GM12878 (cell line): ENCODE measurements around the gene ZNF526. TPM values are rescaled to one million over a fixed set of nuclear protein-coding genes. Genes with fewer than 3 reads are reported as not detected.

ENCODE experiments used
- BCLAF1 ChIP-seq: fragments of 450-650 bp; IDR thresholded peaks from 2 replicates; pipeline ENCODE4 v1.6.1; 2017; ENCODE audit warnings: antibody characterized with exemption, mild to moderate bottlenecking, moderate library complexity
- BHLHE40 ChIP-seq, 2 experiments: fragments of 450-650 bp in 1 of 2; IDR thresholded peaks; 2 replicates each; pipeline ENCODE4 v1.6.1; 2011 to 2017; ENCODE audit warnings: low read depth in 2 of 2, borderline replicate concordance in 1 of 2, improper control_type of control experiment in 1 of 2, low read length in 1 of 2, mild to moderate bottlenecking in 1 of 2
- CBFB ChIP-seq: IDR thresholded peaks from 2 replicates; pipeline ENCODE4 v1.6.1; 2016; ENCODE audit warnings: antibody characterized with exemption, low read depth
- CBX5 ChIP-seq: sonication (generic); IDR thresholded peaks from 2 replicates; pipeline ENCODE4 v1.6.1; 2016; ENCODE audit warnings: low read depth, moderate library complexity, mild to moderate bottlenecking, inconsistent platforms
- CHD2 ChIP-seq: IDR thresholded peaks from 2 replicates; pipeline ENCODE4 v1.6.1; 2011; ENCODE audit warnings: low read depth, low read length, improper control_type of control experiment, borderline replicate concordance
- FOS ChIP-seq: IDR thresholded peaks from 3 replicates; pipeline ENCODE4 v1.6.1; 2011; ENCODE audit warnings: borderline replicate concordance; ENCODE audit not compliant: insufficient read length; ENCODE audit errors: extremely low read depth
- HCFC1 ChIP-seq: fragments of 150-350 bp; IDR thresholded peaks from 2 replicates; pipeline ENCODE4 v1.6.1; 2014; ENCODE audit warnings: low read length
- HDAC6 ChIP-seq: fragments of 200-600 bp; sonication (generic); IDR thresholded peaks from one replicate; pipeline ENCODE4 v1.8.0; 2017; ENCODE audit warnings: antibody characterized with exemption; ENCODE audit not compliant: unreplicated experiment
- HDGF ChIP-seq: fragments of 450-650 bp; IDR thresholded peaks from 2 replicates; pipeline ENCODE4 v1.6.1; 2016; ENCODE audit warnings: antibody characterized with exemption
- JUNB ChIP-seq: IDR thresholded peaks from 2 replicates; pipeline ENCODE4 v1.6.1; 2016; ENCODE audit warnings: antibody characterized with exemption, mild to moderate bottlenecking
- LARP7 ChIP-seq: fragments of 450-650 bp; IDR thresholded peaks from 2 replicates; pipeline ENCODE4 v1.6.1; 2017; ENCODE audit warnings: mild to moderate bottlenecking
- NFIC ChIP-seq: IDR thresholded peaks from 2 replicates; pipeline ENCODE4 v1.6.1; 2012; ENCODE audit warnings: low read depth, mild to moderate bottlenecking, inconsistent platforms, low read length, moderate library complexity
- NR2C2 ChIP-seq: IDR thresholded peaks from 2 replicates; pipeline ENCODE4 v1.6.1; 2011; ENCODE audit warnings: borderline replicate concordance, low read depth; ENCODE audit not compliant: control insufficient read depth, insufficient read length
- PAX8 ChIP-seq: fragments of 450-650 bp; IDR thresholded peaks from 2 replicates; pipeline ENCODE4 v1.6.1; 2017; ENCODE audit warnings: mild to moderate bottlenecking, moderate library complexity
- PML ChIP-seq: IDR thresholded peaks from 2 replicates; pipeline ENCODE4 v1.6.1; 2012; ENCODE audit warnings: low read length, inconsistent platforms
- SIN3A ChIP-seq: IDR thresholded peaks from 2 replicates; pipeline ENCODE4 v1.6.1; 2012; ENCODE audit warnings: low read depth, low read length, improper control_type of control experiment
- SMARCA5 ChIP-seq: fragments of 450-650 bp; IDR thresholded peaks from 2 replicates; pipeline ENCODE4 v1.6.1; 2017; ENCODE audit warnings: mild to moderate bottlenecking
- TBL1XR1 ChIP-seq: IDR thresholded peaks from 2 replicates; pipeline ENCODE4 v1.6.1; 2012; ENCODE audit warnings: low read depth, low read length, improper control_type of control experiment
- ZBTB11 ChIP-seq: fragments of 450-650 bp; formaldehyde crosslinking; IDR thresholded peaks from 2 replicates; pipeline ENCODE4 v1.5.0; 2022; ENCODE audit warnings: mild to moderate bottlenecking, missing genetic modification characterization
- ZNF274 ChIP-seq: IDR thresholded peaks from one replicate; pipeline ENCODE4 v1.8.0; 2011; ENCODE audit not compliant: insufficient read length, insufficient read depth
- polyA plus RNA-seq, 11 experiments: library from polyadenylated mRNA; depleted of rRNA in 4 of 11; unstranded in 6 of 11; stranded (reverse) in 5 of 11; fragments of >200 nt; fragmentation: Nextera tagmentation in 4 of 11; fragmentation: Illumina TruSeq in 1 of 11; extraction: Ambion mirVana in 4 of 11; extraction: Trizol in 1 of 11; gene quantifications; 1 replicate in 1 of 11; 2 replicates in 10 of 11; pipeline versions ENCODE4 v1.2.1 to v1.2.3, GENCODE V29; 2011 to 2016; ENCODE audit warnings: inconsistent platforms in 2 of 11, missing spikeins in 2 of 11, low read depth in 1 of 11
- total RNA-seq, 4 experiments: library from RNA; depleted of rRNA in 3 of 4; stranded (reverse); fragments of >200 nt in 3 of 4; fragmentation: Illumina TruSeq in 1 of 4; extraction: Trizol in 1 of 4; gene quantifications; 2 replicates each; pipeline versions ENCODE4 v1.2.1 to v1.2.3, GENCODE V29; 2013 to 2021
- TF ChIP-seq, protein P1 (sequence below): fragments of 450-650 bp; IDR thresholded peaks from 2 replicates; pipeline ENCODE4 v1.6.1; 2016; ENCODE audit warnings: mild to moderate bottlenecking
- TF ChIP-seq, protein P2 (sequence below): IDR thresholded peaks from 2 replicates; pipeline ENCODE4 v1.6.1; 2012; ENCODE audit warnings: low read depth, low read length, improper control_type of control experiment

ZNF526 gene
- total and polyA plus RNA-seq, 10 of the 15 experiments (the other 5 are each of a cell fraction or from before 2014, with no cell fraction given) = 1.8 to 18.3 (median 5.5) TPM

- TF ChIP-seq TBL1XR1 = 0 out of 2 replicates have a peak, but pooled peaks have one; percentile 13
- TF ChIP-seq CHD2 = no peak; the same call in 1 of the 2 replicates
- peak; percentile 91 for TF ChIP-seq SMARCA5
- no peak for TF ChIP-seq LARP7
- TF ChIP-seq CBX5 = no peak
- no peak for TF ChIP-seq SIN3A
- TF ChIP-seq HDGF = peak; percentile 80; the same call in 1 of the 2 replicates
- TF ChIP-seq ZBTB11 (CRISPR knock-in tag) = no peak
- TF ChIP-seq NR2C2 = no peak
- peak; percentile 9; the same call in 1 of the 2 replicates for TF ChIP-seq NFIC
- TF ChIP-seq BHLHE40 (IDR thresholded peaks at IDR 0.05; ENCODE audit: borderline replicate concordance in 1 of 2, low read depth in 2 of 2, low read length in 1 of 2) = 0 out of 4 replicates have a peak, but pooled peaks of 1 of the 2 experiments have one; percentile 8
- no peak for TF ChIP-seq FOS
- no peak for TF ChIP-seq JUNB
- TF ChIP-seq HDAC6 = no peak
- TF ChIP-seq BCLAF1 = no peak
- TF ChIP-seq, protein P1, sequence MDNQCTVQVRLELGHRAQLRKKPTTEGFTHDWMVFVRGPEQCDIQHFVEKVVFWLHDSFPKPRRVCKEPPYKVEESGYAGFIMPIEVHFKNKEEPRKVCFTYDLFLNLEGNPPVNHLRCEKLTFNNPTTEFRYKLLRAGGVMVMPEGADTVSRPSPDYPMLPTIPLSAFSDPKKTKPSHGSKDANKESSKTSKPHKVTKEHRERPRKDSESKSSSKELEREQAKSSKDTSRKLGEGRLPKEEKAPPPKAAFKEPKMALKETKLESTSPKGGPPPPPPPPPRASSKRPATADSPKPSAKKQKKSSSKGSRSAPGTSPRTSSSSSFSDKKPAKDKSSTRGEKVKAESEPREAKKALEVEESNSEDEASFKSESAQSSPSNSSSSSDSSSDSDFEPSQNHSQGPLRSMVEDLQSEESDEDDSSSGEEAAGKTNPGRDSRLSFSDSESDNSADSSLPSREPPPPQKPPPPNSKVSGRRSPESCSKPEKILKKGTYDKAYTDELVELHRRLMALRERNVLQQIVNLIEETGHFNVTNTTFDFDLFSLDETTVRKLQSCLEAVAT = peak; percentile 75; the same call in 1 of the 2 replicates
- TF ChIP-seq CBFB = no peak
- no peak; the same call in 1 of the 2 replicates for TF ChIP-seq PML
- no peak for TF ChIP-seq HCFC1
- TF ChIP-seq, protein P2, sequence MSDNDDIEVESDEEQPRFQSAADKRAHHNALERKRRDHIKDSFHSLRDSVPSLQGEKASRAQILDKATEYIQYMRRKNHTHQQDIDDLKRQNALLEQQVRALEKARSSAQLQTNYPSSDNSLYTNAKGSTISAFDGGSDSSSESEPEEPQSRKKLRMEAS = no peak
- no peak for TF ChIP-seq ZNF274
- TF ChIP-seq PAX8 = no peak
Measured at GRCh38 chr19:42201489-42202289, 18.4 kb upstream of the ZNF526 start (continued).
